ENCODE measurements around the gene ZNRF1. TPM values are rescaled to one million over a fixed set of nuclear protein-coding genes. Genes with fewer than 3 reads are reported as not detected.

ZNRF1 gene
- total and polyA plus RNA-seq, 2 of the 13 experiments (the other 11 are each of a cell fraction or from before 2014, with no cell fraction given): 43.9 to 58.7 TPM

- no peak for TF ChIP-seq ZNF3 (CRISPR knock-in tag; IDR thresholded peaks at IDR 0.05)
- 0 out of 2 replicates have a peak, but pooled peaks have one; percentile 14 for TF ChIP-seq REL (CRISPR knock-in tag; conservative IDR thresholded peaks at IDR 0.05)
- TF ChIP-seq ZNF512 (CRISPR knock-in tag; IDR thresholded peaks at IDR 0.05): no peak
- TF ChIP-seq CENPBD1 (CRISPR knock-in tag; IDR thresholded peaks at IDR 0.05; ENCODE audit: borderline replicate concordance, low read depth): no peak
- TF ChIP-seq ZNF761 (CRISPR knock-in tag; conservative IDR thresholded peaks at IDR 0.05): peak; percentile 87
- TF ChIP-seq ZNF280D (CRISPR knock-in tag; IDR thresholded peaks at IDR 0.05): peak; percentile 75; the same call in 1 of the 2 replicates
- no peak for TF ChIP-seq ZSCAN31 (CRISPR knock-in tag; IDR thresholded peaks at IDR 0.05; ENCODE audit: low read depth)
- TF ChIP-seq ATF7-NPFF (CRISPR knock-in tag; IDR thresholded peaks at IDR 0.05; ENCODE audit: low read depth): no peak; the same call in 1 of the 2 replicates
- no peak for TF ChIP-seq E2F2 (CRISPR knock-in tag; IDR thresholded peaks at IDR 0.05; ENCODE audit: borderline replicate concordance)
- TF ChIP-seq KAT7 (CRISPR knock-in tag; IDR thresholded peaks at IDR 0.05; ENCODE audit: borderline replicate concordance): peak; percentile 96
- TF ChIP-seq KDM5B (CRISPR knock-in tag; IDR thresholded peaks at IDR 0.05; ENCODE audit: borderline replicate concordance): peak; percentile 72; the same call in 1 of the 2 replicates
- TF ChIP-seq ZNF446 (CRISPR knock-in tag; IDR thresholded peaks at IDR 0.05): peak; percentile 81; the same call in 1 of the 2 replicates
- no peak for TF ChIP-seq ZNF318 (CRISPR knock-in tag; IDR thresholded peaks at IDR 0.05)
These were observed 14.1 kb upstream of the ZNRF1 start, which contains the start of gene WDR59 (continued) for GRCh38 chr16:74984529-74985296.

Data from HepG2 (cell line).